Ecto neural progenitor cell (in vitro differentiated cells): ENCODE data around the gene PAM16.

Source experiments
- DNase-seq: peaks from one replicate; pipeline ENCODE4 v3.0.0-alpha.2; 2018; ENCODE audit warnings: low spot score

PAM16 gene

GRCh38 chr16:4371357-4372000 is 20.4 kb upstream of the PAM16 start, which contains the start of gene VASN:
VASN (plus strand) TSS chr16:4371848; CDS start chr16:4380878, 9,030 bp downstream.
- DNase-seq, result peak; percentile 90

GRCh38 chr16:4370570-4371356 is 19.6 kb upstream of the PAM16 start:
- DNase-seq, result no peak

- no peak for DNase-seq
Measured at GRCh38 chr16:4370151-4370550, 19.0 kb upstream of the PAM16 start.

DNA sequence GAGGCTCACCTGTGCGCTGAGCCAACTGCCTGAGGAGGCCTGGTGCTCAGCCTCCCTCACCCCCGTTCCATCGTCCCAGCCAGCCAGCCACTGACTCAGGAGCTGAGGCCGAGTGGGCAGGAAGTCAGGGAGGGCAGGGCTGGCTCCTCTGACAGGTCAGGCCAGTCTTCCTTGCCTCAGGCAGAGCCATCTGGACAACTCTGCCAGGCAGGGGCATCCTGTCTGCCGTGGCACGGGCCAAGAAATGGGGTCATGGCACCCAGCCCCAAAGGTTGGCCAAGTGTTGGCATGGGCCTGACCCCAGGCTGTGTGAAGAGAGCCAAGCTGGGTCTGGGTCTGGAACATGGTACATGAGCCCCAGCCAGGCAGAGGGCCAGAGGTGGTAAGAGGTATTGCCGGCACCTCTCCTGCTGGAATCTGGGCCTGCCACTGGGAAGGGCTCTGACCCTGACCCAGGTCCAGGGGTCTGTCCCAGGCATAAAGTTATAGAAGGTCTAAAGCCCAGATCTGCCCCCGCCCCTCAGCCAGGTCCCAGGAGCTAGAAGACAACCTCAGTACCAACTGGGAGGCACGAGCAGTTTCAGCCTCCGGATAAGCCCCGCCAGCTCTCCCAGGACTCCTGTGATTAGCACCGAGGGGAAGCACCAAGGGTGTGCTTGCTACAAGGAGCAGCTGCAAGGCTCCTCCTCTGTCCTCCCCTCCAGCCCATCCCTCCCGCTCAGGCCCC is 18.0 kb upstream of the PAM16 start:
- DNase-seq, result no peak

- no peak for DNase-seq
Measured at GRCh38 chr16:4367393-4367856, 16.3 kb upstream of the PAM16 start.

GRCh38 chr16:4366016-4366415 is 14.9 kb upstream of the PAM16 start:
- DNase-seq, result no peak

GRCh38 chr16:4365615-4366014 is 14.5 kb upstream of the PAM16 start:
- no peak for DNase-seq

DNA sequence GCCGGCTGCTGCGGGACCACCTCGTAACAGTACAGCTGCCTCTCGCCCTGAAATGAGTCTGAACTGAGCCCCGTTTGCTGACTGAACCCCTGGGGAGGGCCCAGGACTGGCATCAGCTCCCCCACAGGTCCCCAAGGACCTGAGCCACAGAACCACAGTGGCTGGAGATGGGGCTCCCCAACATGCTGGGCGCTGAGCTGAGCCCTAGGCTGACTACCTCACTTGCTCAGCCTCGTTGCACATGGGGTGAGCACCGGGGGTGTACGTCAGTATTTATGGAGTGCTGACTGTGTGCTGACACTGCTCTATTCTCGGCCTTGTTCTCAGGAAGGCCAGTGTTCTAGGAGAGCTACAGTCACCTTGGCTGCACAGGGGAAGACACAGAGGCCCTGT is 13.9 kb upstream of the PAM16 start:
- DNase-seq, result no peak

- DNase-seq, result no peak
Measured at GRCh38 chr16:4364196-4365013, 13.3 kb upstream of the PAM16 start.

DNA sequence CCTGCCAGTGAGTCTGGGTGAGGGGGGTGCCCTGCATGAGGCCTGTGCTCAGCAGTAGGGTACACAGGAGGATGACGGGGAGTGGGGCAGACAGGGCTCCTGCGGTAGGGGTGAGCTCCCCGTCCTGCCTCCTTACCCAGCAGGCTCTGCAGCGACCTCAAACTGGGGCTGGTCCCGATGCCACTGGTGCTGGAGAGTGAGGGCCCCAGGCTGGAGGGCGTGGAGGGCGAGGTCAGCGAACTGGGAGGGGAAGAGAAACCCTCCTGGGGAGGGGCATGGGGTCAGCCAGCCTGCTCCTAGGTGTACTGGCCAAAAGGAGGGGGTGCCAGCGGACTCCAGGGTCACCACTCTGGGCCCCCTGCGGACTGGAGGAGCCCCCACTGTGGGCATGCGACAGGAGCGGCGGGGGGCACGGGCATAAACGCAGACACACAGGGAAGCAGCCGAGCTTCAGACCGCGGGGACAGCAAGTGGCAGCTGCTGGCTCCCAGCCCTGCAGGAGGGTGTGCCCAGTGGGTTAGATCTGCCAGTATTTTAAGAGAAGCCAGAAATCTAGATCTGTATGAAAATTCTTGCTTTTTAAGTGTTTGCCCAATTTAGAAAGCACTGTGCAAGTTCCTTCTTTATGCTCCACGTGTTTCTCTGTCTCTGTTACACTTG is 11.5 kb upstream of the PAM16 start:
- no peak for DNase-seq

DNA sequence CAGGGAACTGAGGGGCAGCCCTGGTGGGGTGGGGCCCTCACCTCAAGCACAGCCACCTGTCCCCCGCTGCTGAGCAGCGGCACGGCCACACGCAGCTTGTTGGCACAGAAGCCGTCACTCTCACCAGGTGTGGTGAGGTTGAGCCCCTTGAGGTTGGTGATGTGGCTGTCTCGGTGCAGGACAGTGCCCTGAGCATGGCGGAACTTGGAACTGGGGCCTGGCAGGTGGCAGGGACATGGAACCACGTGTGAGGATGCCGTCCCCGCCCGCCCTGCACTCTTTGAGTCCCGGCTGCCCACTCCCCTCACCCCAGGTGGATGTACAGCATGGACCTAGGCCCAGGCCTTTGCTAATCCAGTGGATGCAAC is 10.8 kb upstream of the PAM16 start:
- no peak for DNase-seq

GRCh38 chr16:4361033-4361943 is 10.2 kb upstream of the PAM16 start:
- DNase-seq, result no peak

DNA sequence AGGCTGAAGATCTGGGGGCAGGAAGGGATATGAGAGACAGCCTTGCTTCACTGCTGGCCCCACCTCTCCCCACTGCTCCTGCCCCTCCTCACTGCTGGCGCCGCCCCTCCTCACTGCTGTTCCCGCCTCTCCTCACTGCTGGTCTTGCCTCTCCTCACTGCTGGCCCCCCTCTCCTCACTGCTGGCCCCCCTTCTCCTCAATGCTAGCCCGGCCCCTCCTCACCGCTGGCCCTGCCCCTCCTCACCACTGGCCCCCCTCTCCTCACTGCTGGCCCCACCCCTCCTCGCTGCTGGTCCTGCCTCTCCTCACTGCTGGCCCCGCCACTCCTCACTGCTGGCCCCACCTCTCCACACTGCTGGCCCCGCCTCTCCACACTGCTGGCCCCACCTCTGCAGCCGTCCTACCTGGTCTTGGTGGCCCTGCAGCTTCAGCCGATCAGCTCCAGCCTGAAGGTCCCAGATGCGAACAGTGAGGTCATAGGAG is 9.5 kb upstream of the PAM16 start:
- DNase-seq, result peak; percentile 71

- no peak for DNase-seq
Measured at GRCh38 chr16:4359914-4360313, 8.8 kb upstream of the PAM16 start.

DNA sequence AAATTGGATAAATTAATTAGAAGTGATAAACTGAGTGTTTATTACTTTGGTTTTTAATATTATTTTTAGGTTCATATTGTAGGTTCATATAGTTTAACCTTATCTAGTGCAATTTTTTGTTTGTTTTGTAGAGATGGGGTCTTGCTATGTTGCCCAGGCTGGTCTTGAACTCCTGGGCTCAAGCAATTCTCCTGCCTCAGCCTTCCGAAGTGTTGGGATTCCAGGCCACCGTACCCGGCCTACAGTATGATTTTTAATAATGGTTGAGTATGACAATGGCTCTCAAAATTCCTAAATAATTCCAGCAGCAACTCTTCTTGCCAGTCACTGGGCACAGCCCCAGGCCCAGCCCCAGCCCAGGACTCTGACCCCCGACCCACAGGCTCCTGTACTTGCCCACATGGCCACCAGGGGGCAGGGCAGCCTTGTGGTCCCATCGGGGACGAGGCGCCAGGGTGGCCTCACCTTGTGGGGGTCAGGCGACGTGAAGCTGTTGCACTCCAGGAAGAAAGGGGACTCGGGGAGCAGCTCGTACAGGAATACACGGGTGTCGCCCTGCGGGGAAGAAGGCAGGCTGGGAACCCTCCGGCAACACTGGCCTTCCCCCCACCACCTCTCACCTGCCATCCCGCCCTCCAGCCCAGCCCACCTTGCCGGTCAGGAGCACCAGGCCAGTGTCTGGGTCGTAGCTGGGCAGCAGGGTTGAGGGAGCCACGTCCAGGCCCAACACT is 7.9 kb upstream of the PAM16 start:
- peak; percentile 90 for DNase-seq

- no peak for DNase-seq
Measured at GRCh38 chr16:4358236-4358635, 7.1 kb upstream of the PAM16 start.

DNA sequence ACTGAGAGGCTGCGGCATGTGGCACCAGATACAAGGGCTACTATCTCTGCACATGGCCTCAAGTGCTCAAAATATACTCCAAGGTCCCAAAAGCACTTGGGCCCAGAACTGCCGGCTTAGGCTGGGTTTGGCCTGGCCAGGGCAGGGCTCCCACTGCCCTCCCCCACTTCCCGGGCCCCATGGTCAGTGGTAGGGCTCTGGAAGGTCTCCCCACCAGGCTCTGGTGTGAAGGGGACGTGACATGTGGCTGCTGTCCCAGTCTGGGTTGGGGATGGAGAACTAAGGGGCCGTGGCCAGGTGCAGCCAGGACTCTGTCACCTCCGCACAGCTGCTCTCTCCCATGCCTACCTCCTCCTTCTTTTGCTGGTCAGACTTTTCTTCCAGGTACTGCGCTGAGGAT is 5.7 kb upstream of the PAM16 start:
- no peak for DNase-seq

DNA sequence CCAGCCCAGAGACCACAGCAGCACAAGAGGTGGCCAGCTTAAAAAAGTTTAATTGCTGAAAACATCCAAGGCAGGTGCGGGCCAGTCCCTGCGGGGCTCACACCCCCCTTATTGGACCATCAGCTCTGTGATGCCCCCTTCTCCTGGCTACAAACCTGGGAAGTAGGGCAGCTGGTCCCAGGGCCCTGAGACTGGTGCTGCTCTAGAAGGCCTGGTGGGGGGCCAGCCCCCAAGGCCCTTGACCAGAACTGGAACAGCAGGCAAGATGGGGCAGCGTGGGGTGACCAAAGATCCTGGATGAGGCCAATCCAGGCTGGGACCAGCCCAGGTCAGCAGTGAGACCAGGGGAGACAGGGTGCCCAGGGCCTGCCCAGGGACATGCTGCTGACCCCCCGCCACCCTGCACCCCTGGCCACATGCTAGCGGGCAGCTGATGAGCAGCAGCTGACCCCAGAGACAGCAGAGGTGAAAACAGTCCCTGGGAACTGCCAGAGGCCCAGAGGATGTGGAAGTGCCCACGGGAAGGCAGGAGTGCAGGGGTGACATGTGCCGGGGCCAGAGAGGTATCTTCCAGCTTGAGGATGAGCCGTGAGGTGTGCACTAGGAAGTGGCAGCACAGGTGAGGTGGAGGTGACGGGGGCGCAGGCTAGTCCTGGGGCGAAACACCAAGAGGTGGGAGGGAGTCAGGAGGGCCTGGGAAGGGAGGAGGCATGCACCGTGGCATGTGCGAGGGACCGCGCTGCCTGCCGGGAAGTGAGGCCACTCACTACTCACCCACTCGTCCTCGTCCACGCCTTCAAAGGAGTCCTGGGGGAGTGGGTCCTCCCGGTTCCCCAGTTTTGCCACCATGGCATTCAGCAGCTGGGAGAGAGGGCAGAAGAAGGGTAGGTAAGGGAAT is 3.6 kb upstream of the PAM16 start:
- no peak for DNase-seq

GRCh38 chr16:4353675-4354074 is 2.6 kb upstream of the PAM16 start:
- no peak for DNase-seq
